ENCODE results near the gene CDC42BPA. TPM values are rescaled to one million over a fixed set of nuclear protein-coding genes. Genes with fewer than 3 reads are reported as not detected.

CDC42BPA gene
- total RNA-seq, 1 experiment from 2014 or later: 30.1 TPM

- peaks cover 2% of the 10 kb centered on the region; the same call in 1 of the 2 replicates for H3K27me3 Mint-ChIP-seq (ENCODE audit: low read depth)
- Histone ChIP-seq H4K8ac (replicated peaks; ENCODE audit: insufficient read length, low read depth, low read length) (no peak overlapping the region), H3K79me1 (ENCODE audit: insufficient read depth, low read depth, low read length, poor library complexity, severe bottlenecking) (peaks cover 5% of the 10 kb centered on the region), H3K79me2 (ENCODE audit: insufficient read depth, low read length) (no peaks in the 10 kb centered on the region), H3K27ac (ENCODE audit: insufficient read length, low read depth, low read length) (no peak overlapping the region), H2AFZ (ENCODE audit: low read length) (no peak overlapping the region), H3K23me2 (ENCODE audit: insufficient read length, low read depth, low read length, poor library complexity, severe bottlenecking) (no peaks in the 10 kb centered on the region), H2BK12ac (ENCODE audit: insufficient read length, low read depth, low read length) (no peak overlapping the region), H2BK120ac (ENCODE audit: low read depth, low read length, poor library complexity, severe bottlenecking) (no peak overlapping the region), H3K27me3 (ENCODE audit: insufficient read depth, low read length) (no peaks in the 10 kb centered on the region), H3K4ac (ENCODE audit: low read depth, low read length) (no peak overlapping the region), H2BK15ac (ENCODE audit: low read depth, low read length) (no peak overlapping the region), H2AK5ac (ENCODE audit: insufficient read length, low read length) (no peak overlapping the region), H2BK5ac (ENCODE audit: insufficient read length, low read length) (no peak overlapping the region), H3K4me1 (ENCODE audit: insufficient read depth, low read length) (no peaks in the 10 kb centered on the region; the same call in 1 of the 2 replicates), H3K4me2 (ENCODE audit: insufficient read depth, insufficient read length, low read length) (no peak overlapping the region), H3K9ac (ENCODE audit: extremely low read depth, insufficient read length, low read length) (no peak overlapping the region), H4K5ac (ENCODE audit: insufficient read length, low read depth, low read length) (no peak overlapping the region), H4K91ac (ENCODE audit: insufficient read length, low read depth, low read length) (no peak overlapping the region), H2BK20ac (ENCODE audit: low read depth, low read length, poor library complexity, severe bottlenecking) (no peak overlapping the region), H4K20me1 (ENCODE audit: control insufficient read depth, insufficient read depth, insufficient read length) (no peaks in the 10 kb centered on the region), H3K9me3 (ENCODE audit: control insufficient read depth, low read depth, low read length) (no peaks in the 10 kb centered on the region), H3K23ac (ENCODE audit: insufficient read length, low read depth, low read length) (no peak overlapping the region), H3K14ac (ENCODE audit: insufficient read depth, low read length) (no peak overlapping the region), H3K18ac (ENCODE audit: insufficient read length, low read depth, low read length) (no peak overlapping the region), H3K56ac (ENCODE audit: insufficient read length, low read depth, low read length) (no peak overlapping the region), H3T11ph (ENCODE audit: low read length) (no peak overlapping the region)
- peaks cover 11 to 27% of the 10 kb centered on the region in 2 experiments for H3K9me3 Mint-ChIP-seq
- peaks cover 12 to 19% of the 10 kb centered on the region in 2 experiments for H3K4me1 Mint-ChIP-seq
- TF ChIP-seq, protein P1, sequence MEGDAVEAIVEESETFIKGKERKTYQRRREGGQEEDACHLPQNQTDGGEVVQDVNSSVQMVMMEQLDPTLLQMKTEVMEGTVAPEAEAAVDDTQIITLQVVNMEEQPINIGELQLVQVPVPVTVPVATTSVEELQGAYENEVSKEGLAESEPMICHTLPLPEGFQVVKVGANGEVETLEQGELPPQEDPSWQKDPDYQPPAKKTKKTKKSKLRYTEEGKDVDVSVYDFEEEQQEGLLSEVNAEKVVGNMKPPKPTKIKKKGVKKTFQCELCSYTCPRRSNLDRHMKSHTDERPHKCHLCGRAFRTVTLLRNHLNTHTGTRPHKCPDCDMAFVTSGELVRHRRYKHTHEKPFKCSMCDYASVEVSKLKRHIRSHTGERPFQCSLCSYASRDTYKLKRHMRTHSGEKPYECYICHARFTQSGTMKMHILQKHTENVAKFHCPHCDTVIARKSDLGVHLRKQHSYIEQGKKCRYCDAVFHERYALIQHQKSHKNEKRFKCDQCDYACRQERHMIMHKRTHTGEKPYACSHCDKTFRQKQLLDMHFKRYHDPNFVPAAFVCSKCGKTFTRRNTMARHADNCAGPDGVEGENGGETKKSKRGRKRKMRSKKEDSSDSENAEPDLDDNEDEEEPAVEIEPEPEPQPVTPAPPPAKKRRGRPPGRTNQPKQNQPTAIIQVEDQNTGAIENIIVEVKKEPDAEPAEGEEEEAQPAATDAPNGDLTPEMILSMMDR (conservative IDR thresholded peaks at IDR 0.05): no peak
- H3K27ac Mint-ChIP-seq: no peak overlapping the region
- DNase-seq: no peak
- peaks cover 6 to 25% (median 17%) of the 10 kb centered on the region in 3 experiments for H3K36me3 Mint-ChIP-seq (ENCODE audit: insufficient read depth in 1 of 3, low read depth in 3 of 3)
- H3K4me3 Mint-ChIP-seq: no peak overlapping the region
- no CpG with 5 or more reads among the region's 3 CpGs for WGBS (ENCODE audit: extremely low coverage, insufficient read length, low lambda C conversion rate)
Measured at GRCh38 chr1:226952118-226952441, 366.2 kb downstream of the CDC42BPA start.

Data from H9 (cell line).